HG02973 (cell line): ENCODE results near the gene HEPACAM.

Experiments
- ATAC-seq: cut with Tn5 transposase; IDR thresholded peaks from one replicate; pipeline ENCODE4 v1.9.1; 2021; ENCODE audit warnings: moderate library complexity; ENCODE audit not compliant: unreplicated experiment

HEPACAM gene

GRCh38 chr11:124886978-124887666, 48.7 kb downstream of the HEPACAM start:
- ATAC-seq: no peak

GRCh38 chr11:124886476-124886875, 49.4 kb downstream of the HEPACAM start:
- no peak for ATAC-seq

DNA sequence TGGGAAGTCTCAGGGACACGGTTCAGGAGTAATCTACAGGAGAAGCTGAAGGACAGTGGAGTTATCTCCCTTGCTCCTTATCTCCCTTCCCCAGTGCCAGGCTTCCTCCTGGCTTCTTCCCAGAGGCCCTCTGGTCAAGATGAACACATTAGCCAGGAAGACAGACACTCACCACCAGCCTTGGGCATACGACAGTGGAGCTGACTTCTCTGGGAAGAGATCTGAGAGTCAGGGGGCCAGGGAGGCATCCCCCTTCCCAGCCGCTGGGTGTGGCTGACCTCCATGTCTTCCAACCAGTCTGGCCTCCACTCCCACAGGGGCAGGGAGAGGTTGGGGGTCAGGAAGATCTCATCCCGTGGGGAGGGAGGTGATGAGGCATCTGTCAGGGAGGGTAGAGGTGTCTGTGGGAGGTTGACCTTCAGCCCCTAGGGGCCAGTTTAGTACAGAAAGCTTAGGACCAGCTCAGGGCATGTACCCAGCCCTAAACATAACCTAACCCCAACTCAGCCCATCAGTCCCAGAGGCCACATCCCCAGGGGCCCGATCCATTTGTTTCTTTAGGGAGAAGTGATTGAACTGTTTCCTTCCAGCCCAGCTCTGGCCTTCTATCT, 50.9 kb downstream of the HEPACAM start:
- no peak for ATAC-seq

- ATAC-seq: no peak
These were observed 51.5 kb downstream of the HEPACAM start for GRCh38 chr11:124884340-124884739.

DNA sequence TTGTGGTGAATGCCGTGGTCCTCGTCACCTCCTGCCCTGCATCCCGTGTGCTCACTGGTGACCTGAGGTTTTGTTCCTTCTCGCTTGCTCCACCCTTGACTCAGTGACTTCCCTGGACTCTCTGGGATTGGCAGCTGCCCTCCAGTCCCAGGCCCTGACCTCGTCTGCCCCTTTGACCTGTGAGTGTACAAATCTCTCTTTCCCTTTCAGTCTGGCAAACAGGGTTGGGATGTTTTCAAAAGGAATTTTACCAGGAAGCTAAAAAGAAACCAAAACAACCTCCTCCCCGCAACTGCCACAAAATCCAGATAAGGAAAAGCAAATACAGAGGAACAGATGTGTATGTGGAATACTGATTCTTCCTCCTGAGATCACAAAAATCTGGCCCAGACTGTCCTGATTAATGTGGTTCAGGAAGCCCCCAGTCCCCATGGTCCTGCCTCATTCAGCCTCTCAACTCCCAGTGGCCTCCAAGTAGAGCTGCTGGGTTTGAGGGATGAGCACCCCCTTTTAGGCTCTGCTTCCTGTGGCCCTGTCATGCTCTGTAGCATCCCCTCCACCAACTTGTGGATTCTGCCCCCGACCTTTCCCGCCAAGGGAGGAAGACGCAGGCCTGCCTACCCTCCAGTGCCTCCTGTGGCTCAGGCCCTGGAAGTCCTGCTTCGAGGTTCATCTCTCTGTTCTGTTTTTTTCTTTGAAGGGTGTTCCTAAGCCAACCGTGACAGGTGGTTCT, 53.3 kb downstream of the HEPACAM start:
- ATAC-seq: no peak

DNA sequence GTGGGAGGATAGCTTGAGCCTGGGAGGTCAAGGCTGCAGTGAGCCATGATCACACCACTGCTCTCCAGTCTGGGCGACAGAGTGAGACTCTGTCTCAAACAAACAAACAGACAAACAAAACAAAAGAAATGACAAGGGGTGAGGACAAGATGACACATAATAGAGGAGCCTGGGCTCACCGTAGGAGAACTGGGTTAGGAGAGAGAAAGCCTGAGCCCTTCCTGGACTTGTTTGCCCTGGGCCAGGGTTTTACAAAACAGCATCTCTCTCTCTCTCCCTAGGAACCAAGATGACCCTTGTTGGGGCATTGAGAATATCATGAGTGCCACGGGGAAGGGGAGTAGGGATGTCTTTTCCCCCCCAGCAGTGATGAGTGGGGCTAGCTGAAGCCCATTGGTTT, 54.9 kb downstream of the HEPACAM start:
- ATAC-seq: no peak

DNA sequence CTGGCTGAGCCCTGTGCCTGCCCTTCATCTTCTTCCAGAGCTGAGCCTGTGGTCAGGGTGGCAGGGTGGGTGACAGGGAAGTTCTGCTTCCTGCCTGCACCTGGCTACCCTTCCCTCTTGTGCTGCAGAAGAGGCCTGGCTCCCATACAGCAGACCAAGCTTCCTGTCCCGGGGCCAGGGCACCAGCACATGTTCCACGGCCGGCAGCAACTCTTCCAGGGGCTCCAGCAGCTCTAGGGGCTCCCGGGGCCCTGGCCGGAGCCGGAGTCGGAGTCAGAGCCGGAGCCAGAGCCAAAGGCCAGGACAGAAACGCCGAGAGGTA, 55.6 kb downstream of the HEPACAM start:
- ATAC-seq: no peak

- no peak for ATAC-seq
These were observed 56.2 kb downstream of the HEPACAM start for GRCh38 chr11:124879493-124880289.

- ATAC-seq: no peak
These were observed 56.9 kb downstream of the HEPACAM start for GRCh38 chr11:124878759-124879492.

DNA sequence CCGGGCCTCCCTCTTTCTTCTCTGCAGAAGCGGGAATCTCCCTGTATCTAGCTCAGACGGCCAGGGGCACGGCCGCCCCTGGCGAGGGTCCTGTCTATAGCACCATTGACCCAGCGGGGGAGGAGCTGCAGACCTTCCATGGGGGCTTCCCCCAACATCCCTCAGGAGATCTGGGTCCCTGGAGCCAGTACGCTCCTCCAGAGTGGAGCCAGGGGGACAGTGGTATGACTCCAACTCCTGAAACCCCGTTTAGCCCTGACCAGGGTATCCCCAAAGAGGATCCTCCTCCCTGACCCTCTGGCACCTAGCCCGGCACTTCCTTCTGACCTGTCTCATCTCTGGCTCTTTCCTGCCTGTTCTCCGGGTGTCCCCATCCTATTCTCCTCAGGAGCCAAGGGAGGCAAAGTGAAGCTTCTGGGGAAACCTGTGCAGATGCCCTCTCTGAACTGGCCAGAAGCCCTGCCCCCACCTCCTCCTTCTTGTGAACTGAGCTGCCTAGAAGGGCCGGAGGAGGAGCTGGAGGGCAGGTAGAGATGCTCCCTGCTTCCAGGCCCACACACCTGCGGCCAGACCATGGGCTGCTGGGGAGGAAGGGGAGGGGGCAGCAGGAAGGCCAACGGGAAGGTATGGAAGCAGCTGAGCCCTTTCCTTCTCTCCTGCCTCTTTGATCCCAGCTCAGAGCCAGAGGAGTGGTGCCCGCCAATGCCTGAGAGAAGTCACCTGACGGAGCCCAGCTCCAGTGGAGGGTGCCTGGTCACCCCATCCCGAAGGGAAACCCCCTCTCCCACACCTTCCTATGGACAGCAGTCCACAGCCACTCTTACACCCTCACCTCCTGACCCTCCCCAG, 57.7 kb downstream of the HEPACAM start:
- no peak for ATAC-seq

DNA sequence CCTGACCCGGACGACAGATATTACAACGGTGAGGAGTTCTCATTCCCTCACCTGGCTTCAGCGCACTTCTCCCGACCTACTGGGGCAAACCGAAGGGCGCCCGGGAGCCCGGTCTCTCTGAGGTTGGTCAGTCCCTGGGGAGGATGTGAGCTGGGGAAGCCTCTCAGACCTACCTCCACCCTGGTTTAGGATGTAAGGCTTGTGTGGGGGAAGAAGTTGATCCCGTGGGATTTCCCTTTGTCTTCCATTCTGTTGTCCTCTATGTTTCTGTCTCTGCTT, 58.3 kb downstream of the HEPACAM start:
- no peak for ATAC-seq

GRCh38 chr11:124876818-124877630, 58.8 kb downstream of the HEPACAM start:
- peak; percentile 0 for ATAC-seq

DNA sequence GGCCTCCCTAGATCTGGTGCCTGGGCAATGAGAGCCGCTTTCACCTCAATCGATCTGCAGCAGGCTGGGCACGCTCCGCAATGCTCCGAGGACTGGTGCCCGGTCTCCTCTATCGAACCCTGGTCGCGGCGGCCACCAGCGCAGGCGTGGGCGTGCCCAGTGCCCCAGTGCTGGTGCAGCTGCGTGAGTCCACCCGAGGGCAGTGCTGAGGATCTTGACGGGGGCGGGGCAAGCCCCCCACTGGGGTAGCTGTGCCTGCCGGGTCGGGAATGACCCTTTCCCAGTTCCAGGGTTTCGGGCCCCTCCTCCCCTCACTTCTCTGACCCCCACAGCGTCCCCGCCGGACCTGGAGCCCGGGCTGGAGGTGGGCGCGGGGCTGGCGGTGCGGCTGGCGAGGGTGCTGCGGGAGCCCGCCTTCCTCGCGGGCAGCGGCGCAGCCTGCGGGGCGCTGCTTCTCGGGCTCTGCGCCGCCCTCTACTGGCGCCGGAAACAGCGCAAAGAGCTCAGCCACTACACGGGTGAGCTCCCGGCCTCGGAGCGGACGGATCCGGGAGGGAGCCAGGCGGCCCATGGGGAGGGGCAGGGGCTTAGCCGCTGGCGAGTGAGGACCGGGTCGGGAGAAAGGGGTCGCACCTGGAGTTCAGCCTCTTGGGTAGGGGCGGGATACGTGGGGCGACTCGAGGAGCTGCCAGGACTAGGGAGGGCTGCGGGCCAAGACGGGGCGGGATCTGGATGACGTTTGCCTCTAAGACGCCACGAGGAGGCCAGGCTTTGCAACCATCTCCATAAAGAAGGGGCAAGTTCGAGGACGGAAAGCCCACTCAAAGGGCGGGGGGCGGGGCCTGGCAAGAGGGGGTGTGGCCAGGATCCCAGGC, 59.7 kb downstream of the HEPACAM start:
- ATAC-seq: peak; percentile 79

GRCh38 chr11:124875401-124875800, 60.4 kb downstream of the HEPACAM start:
- no peak for ATAC-seq

DNA sequence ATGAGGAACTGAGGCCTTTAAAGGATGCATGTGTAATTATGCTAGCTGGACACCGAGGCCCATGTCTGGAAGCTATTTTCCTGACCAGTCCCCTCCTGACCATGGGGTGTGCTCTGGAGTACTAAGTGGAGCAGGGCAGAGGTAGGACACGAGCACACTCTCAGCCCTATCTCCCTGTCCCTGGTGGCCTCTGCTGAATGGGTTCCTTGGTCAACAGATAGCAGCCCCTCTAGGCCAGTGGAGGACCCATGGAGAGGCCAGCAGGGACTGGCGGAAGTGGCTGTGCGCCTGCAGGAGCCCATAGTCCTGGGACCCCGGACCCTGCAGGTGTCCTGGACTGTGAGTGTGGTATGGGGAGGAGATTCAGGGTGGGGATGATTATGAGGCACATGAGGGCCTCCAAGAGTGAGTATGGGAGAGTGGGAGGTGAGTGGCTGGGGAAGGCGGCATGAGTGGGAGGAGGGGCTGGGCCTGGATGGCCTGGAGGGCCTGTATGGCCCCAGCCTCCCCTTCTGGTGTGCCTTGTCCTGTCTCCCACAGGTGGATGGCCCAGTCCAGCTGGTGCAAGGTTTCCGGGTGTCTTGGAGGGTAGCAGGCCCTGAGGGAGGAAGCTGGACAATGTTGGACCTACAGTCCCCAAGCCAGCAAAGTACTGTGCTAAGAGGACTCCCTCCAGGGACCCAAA, 61.1 kb downstream of the HEPACAM start:
- no peak for ATAC-seq

DNA sequence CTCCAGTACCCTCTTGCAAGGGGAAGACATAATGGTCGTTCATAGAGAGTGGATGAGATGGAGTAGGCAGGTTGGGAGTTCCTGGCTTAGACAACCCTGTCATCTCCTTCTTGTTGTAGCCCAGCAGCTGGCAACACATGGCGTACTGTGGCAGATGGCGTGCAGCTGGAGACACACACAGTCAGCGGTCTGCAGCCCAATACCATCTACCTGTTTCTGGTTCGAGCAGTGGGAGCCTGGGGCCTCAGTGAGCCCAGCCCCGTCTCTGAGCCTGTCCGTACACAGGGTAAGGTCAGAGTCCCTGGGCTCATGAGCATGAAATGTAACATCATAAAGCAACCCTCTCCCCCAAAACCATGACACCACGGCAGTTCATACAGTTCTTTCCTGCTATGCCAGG, 61.9 kb downstream of the HEPACAM start:
- ATAC-seq: no peak

DNA sequence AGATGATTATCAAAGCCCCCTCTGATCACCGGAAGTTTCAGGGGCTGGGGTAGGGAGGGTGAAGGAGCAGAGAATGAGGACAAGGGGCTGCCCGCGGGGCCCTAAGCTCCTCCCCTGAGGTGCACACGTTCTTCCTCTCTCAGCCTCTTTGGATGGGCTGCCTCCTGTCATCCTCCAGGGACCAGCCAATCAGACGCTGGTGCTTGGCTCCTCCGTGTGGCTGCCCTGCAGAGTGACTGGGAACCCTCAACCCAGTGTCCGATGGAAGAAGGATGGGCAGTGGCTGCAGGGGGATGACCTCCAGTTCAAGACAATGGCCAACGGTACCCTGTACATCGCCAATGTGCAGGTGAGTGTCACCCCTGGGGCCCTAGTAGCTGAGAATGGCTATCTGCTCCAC, 63.1 kb downstream of the HEPACAM start:
- no peak for ATAC-seq

GRCh38 chr11:124872280-124872679, 63.6 kb downstream of the HEPACAM start:
- no peak for ATAC-seq
